NCI-H526 (cell line): ENCODE measurements around the gene CNGA3.
"Not testable (repeated sequence)": the region's sequence is repeated elsewhere in the genome, so short reads cannot be mapped to it uniquely, and the experiment has no call there.

Experiments used
- DNase-seq, 2 experiments: peaks; one replicate each; lab custom pipeline; 2025; lab: John Stamatoyannopoulos, UW

Gene CNGA3

GRCh38 chr2:98403878-98404277 is 57.6 kb downstream of the CNGA3 start:
- DNase-seq, result no peak

- no peak for DNase-seq
Observed at GRCh38 chr2:98404556-98405250, 58.4 kb downstream of the CNGA3 start.

GRCh38 chr2:98405301-98405700 is 59.0 kb downstream of the CNGA3 start:
- DNase-seq, result no peak

- no peak for DNase-seq
Observed at GRCh38 chr2:98408155-98408554, 61.9 kb downstream of the CNGA3 start.

GRCh38 chr2:98412751-98413458 is 66.6 kb downstream of the CNGA3 start:
- peak; percentile 30 to 75 for DNase-seq

GRCh38 chr2:98414246-98414645 is 68.0 kb downstream of the CNGA3 start:
- DNase-seq, result not testable (repeated sequence)

- DNase-seq, result not testable (repeated sequence)
Observed at GRCh38 chr2:98415719-98416248, 69.5 kb downstream of the CNGA3 start.

- DNase-seq, result no peak
Observed at GRCh38 chr2:98416383-98417159, 70.3 kb downstream of the CNGA3 start.

- no peak for DNase-seq
Observed at GRCh38 chr2:98419544-98419943, 73.3 kb downstream of the CNGA3 start.

GRCh38 chr2:98419977-98420725 is 73.9 kb downstream of the CNGA3 start:
- DNase-seq, result no peak

GRCh38 chr2:98422449-98422848 is 76.2 kb downstream of the CNGA3 start:
- DNase-seq, result no peak

GRCh38 chr2:98426771-98427170 is 80.5 kb downstream of the CNGA3 start:
- DNase-seq, result no peak

- no peak for DNase-seq
Observed at GRCh38 chr2:98432145-98432544, 85.9 kb downstream of the CNGA3 start.

GRCh38 chr2:98433363-98433964 is 87.2 kb downstream of the CNGA3 start:
- DNase-seq, result no peak

- no peak for DNase-seq
Observed at GRCh38 chr2:98434492-98434891, 88.2 kb downstream of the CNGA3 start.

GRCh38 chr2:98435670-98436069 is 89.4 kb downstream of the CNGA3 start:
- peak in 1 of 2 experiments; percentile 34 for DNase-seq

GRCh38 chr2:98436734-98437133 is 90.5 kb downstream of the CNGA3 start:
- DNase-seq, result no peak

- DNase-seq, result no peak
Observed at GRCh38 chr2:98438190-98439133, 92.2 kb downstream of the CNGA3 start.

GRCh38 chr2:98441706-98442450 is 95.6 kb downstream of the CNGA3 start:
- no peak for DNase-seq

- DNase-seq, result no peak
Observed at GRCh38 chr2:98442488-98442887, 96.2 kb downstream of the CNGA3 start.
